A549 (cell line): ENCODE data around the gene UXS1. TPM values are rescaled to one million over a fixed set of nuclear protein-coding genes. Genes with fewer than 3 reads are reported as not detected.

Experiments used
- ATAC-seq, 2 experiments: fragments of 200-7000 bp in 1 of 2; fragments of >200 bp in 1 of 2; cut with Nextera tagmentation in 1 of 2; cut with Tn5 transposase in 1 of 2; 3 replicates each; pipeline versions ENCODE4 v1.8.0 to v1.9.1; 2018 to 2020; ENCODE audit warnings: mild to moderate bottlenecking in 1 of 2, moderate library complexity in 1 of 2
- CTCF ChIA-PET: fragments of 300-600 bp; sonication (Branson Sonifier 250); formaldehyde crosslinking; extraction: SDS; loops from one replicate; lab custom pipeline; 2021; ENCODE audit warnings: antibody characterized with exemption, inconsistent platforms; lab: Yijun Ruan, JAX
- POLR2A ChIA-PET: fragments of 350-600 bp; formaldehyde crosslinking; extraction: SDS; loops from one replicate; lab custom pipeline; 2021; ENCODE audit warnings: antibody characterized with exemption, inconsistent platforms; lab: Yijun Ruan, JAX
- DNase-seq, 2 experiments: peaks; one replicate each; pipeline versions ENCODE4 v3.0.0 to v3.0.0-alpha.2; 2011 to 2016; ENCODE audit warnings: low read depth in 1 of 2, low spot score in 1 of 2
- FAIRE-seq: peaks from 2 replicates; lab custom pipeline; 2011; peaks lifted over from hg19 to GRCh38; lab: Jason Lieb, UNC
- H3K27ac ChIP-seq, 2 experiments: fragments of >200 bp; sonication (Bioruptor Twin); formaldehyde crosslinking; 3 replicates each; pipeline ENCODE4 v1.5.1; 2016 to 2017
- H3K4me1 ChIP-seq: fragments of >200 bp; sonication (Bioruptor Twin); formaldehyde crosslinking; 3 replicates; pipeline ENCODE4 v1.6.1; 2016
- H3K4me2 ChIP-seq: fragments of >200 bp; sonication (Bioruptor Twin); formaldehyde crosslinking; 3 replicates; pipeline ENCODE4 v1.6.1; 2016
- H3K4me3 ChIP-seq: fragments of >200 bp; sonication (Bioruptor Twin); formaldehyde crosslinking; 3 replicates; pipeline ENCODE4 v1.5.1; 2016
- H3K9me3 ChIP-seq: fragments of >200 bp; sonication (Bioruptor Twin); formaldehyde crosslinking; 3 replicates; pipeline ENCODE4 v1.6.1; 2016
- BCL3 ChIP-seq: fragments of >200 bp; sonication (Bioruptor Twin); formaldehyde crosslinking; IDR thresholded peaks from 3 replicates; pipeline ENCODE4 v1.6.1; 2016
- CEBPB ChIP-seq, 2 experiments: fragments of >200 bp in 1 of 2; sonication (Bioruptor Twin) in 1 of 2; formaldehyde crosslinking in 1 of 2; IDR thresholded peaks; 2 replicates each; pipeline ENCODE4 v1.6.1; 2012 to 2016
- CHD4 ChIP-seq: fragments of 200-600 bp; sonication (generic); IDR thresholded peaks from 2 replicates; pipeline ENCODE4 v1.6.1; 2016; ENCODE audit warnings: antibody characterized with exemption, mild to moderate bottlenecking, borderline replicate concordance
- CTCF ChIP-seq: fragments of >200 bp; sonication (Bioruptor Twin); formaldehyde crosslinking; IDR thresholded peaks from 3 replicates; pipeline ENCODE4 v1.5.1; 2016
- EHF ChIP-seq: fragments of 250-450 bp; sonication (Bioruptor Pico); IDR thresholded peaks from 2 replicates; pipeline ENCODE4 v1.5.0; 2020; ENCODE audit warnings: mild to moderate bottlenecking
- EHMT2 ChIP-seq: fragments of 200-600 bp; sonication (generic); IDR thresholded peaks from 2 replicates; pipeline ENCODE4 v1.6.1; 2016; ENCODE audit warnings: antibody characterized with exemption, low read depth, mild to moderate bottlenecking, moderate library complexity
- GATA3 ChIP-seq: IDR thresholded peaks from 2 replicates; pipeline ENCODE4 v1.6.1; 2012; ENCODE audit warnings: borderline replicate concordance
- HOXB13 ChIP-seq: fragments of 250-450 bp; sonication (Bioruptor Pico); IDR thresholded peaks from 2 replicates; pipeline ENCODE4 v1.5.0; 2020; ENCODE audit warnings: low read depth, mild to moderate bottlenecking, moderate library complexity
- HOXB5 ChIP-seq: fragments of 250-450 bp; sonication (Bioruptor Pico); IDR thresholded peaks from 2 replicates; pipeline ENCODE4 v1.5.0; 2020; ENCODE audit warnings: mild to moderate bottlenecking, moderate library complexity
- KDM5A ChIP-seq: fragments of 200-600 bp; sonication (generic); IDR thresholded peaks from 2 replicates; pipeline ENCODE4 v1.6.1; 2016; ENCODE audit warnings: antibody characterized with exemption, mild to moderate bottlenecking
- MAZ ChIP-seq: fragments of 150-350 bp; IDR thresholded peaks from 2 replicates; pipeline ENCODE4 v1.6.1; 2014; ENCODE audit warnings: antibody characterized with exemption, low read depth, low read length, borderline replicate concordance
- MYC ChIP-seq: IDR thresholded peaks from 2 replicates; pipeline ENCODE4 v1.6.1; 2012; ENCODE audit warnings: mild to moderate bottlenecking, inconsistent platforms, low read length, improper control_type of control experiment, borderline replicate concordance
- NFE2L2 ChIP-seq: fragments of 150-350 bp; conservative IDR thresholded peaks from 2 replicates; pipeline ENCODE4 v1.6.1; 2014; ENCODE audit warnings: low read length
- NR3C1 ChIP-seq: fragments of >200 bp; sonication (Bioruptor Twin); formaldehyde crosslinking; IDR thresholded peaks from 3 replicates; pipeline ENCODE4 v1.6.1; 2017
- POLR2AphosphoS2 ChIP-seq: conservative IDR thresholded peaks from 2 replicates; pipeline ENCODE4 v1.6.1; 2012; ENCODE audit warnings: low read length, improper control_type of control experiment, inconsistent platforms
- RCOR1 ChIP-seq: fragments of 150-350 bp; IDR thresholded peaks from 2 replicates; pipeline ENCODE4 v1.6.1; 2014; ENCODE audit warnings: antibody characterized with exemption, low read length, low read depth
- SREBF2 ChIP-seq: fragments of 450-650 bp; IDR thresholded peaks from 2 replicates; pipeline ENCODE4 v1.6.1; 2014; ENCODE audit warnings: mild to moderate bottlenecking, moderate library complexity
- TFCP2L1 ChIP-seq: fragments of 250-450 bp; sonication (Bioruptor Pico); IDR thresholded peaks from 2 replicates; pipeline ENCODE4 v1.5.0; 2021; ENCODE audit warnings: mild to moderate bottlenecking
- TP53 ChIP-seq: fragments of 250-450 bp; sonication (Bioruptor Pico); IDR thresholded peaks from 2 replicates; pipeline ENCODE4 v1.5.0; 2021; ENCODE audit warnings: mild to moderate bottlenecking, moderate library complexity
- WGBS: methylation state at CpG from one replicate; pipeline ENCODE4 v1.1.6; 2017; ENCODE audit errors: missing lambda C conversion rate; 5-methylcytosine and 5-hydroxymethylcytosine counted together
- polyA plus RNA-seq, 4 experiments: library from polyadenylated mRNA; depleted of rRNA in 3 of 4; stranded (reverse); fragments of >200 nt; fragmentation: RNase III in 1 of 4; extraction: RNeasy Plus Mini Kit Qiagen cat#74134 plus additional on column Dnase treatment in 1 of 4; gene quantifications; 2 replicates in 3 of 4; 3 replicates in 1 of 4; pipeline ENCODE4 v1.2.3, GENCODE V29; 2011 to 2017
- TF ChIP-seq, protein P1 (sequence below): IDR thresholded peaks from 2 replicates; pipeline ENCODE4 v1.6.1; 2012
- TF ChIP-seq, protein P2 (sequence below): fragments of >200 bp; sonication (Bioruptor Twin); formaldehyde crosslinking; IDR thresholded peaks from 2 replicates; pipeline ENCODE4 v1.6.1; 2016
- TF ChIP-seq, protein P3 (sequence below): IDR thresholded peaks from 2 replicates; pipeline ENCODE4 v1.6.1; 2012

The UXS1 gene
- polyA plus RNA-seq, 2 of the 4 experiments (the other 2 are of a cell fraction), result 50.5 to 53.2 TPM

- FAIRE-seq, result no peak
- POLR2A ChIA-PET, result no interaction called here
- H3K9me3 ChIP-seq, result peaks cover 18% of the 10 kb centered on the region; the same call in 2 of the 3 replicates
- H3K4me2 ChIP-seq, result no peak overlapping the region
- no peak for DNase-seq
- H3K27ac ChIP-seq, result no peak overlapping the region
- no peaks in the 10 kb centered on the region for H3K4me1 ChIP-seq
- whole genome bisulfite sequencing, result 87% methylated on average over 10 of the region's 10 CpGs
- CTCF ChIA-PET, result no interaction called here
- no peak for ATAC-seq
- H3K4me3 ChIP-seq, result no peak overlapping the region
- no peak for TF ChIP-seq HOXB13 (CRISPR knock-in tag)
- no peak for TF ChIP-seq KDM5A
- TF ChIP-seq CEBPB (IDR thresholded peaks at IDR 0.05), result no peak
- TF ChIP-seq NR3C1, result no peak
- TF ChIP-seq NFE2L2, result no peak
- TF ChIP-seq EHMT2, result no peak
- no peak for TF ChIP-seq RCOR1
- no peak for TF ChIP-seq BCL3
- TF ChIP-seq, protein P1, sequence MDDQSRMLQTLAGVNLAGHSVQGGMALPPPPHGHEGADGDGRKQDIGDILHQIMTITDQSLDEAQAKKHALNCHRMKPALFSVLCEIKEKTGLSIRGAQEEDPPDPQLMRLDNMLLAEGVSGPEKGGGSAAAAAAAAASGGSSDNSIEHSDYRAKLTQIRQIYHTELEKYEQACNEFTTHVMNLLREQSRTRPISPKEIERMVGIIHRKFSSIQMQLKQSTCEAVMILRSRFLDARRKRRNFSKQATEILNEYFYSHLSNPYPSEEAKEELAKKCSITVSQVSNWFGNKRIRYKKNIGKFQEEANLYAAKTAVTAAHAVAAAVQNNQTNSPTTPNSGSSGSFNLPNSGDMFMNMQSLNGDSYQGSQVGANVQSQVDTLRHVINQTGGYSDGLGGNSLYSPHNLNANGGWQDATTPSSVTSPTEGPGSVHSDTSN, result no peak
- TF ChIP-seq, protein P2, sequence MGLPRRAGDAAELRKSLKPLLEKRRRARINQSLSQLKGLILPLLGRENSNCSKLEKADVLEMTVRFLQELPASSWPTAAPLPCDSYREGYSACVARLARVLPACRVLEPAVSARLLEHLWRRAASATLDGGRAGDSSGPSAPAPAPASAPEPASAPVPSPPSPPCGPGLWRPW, result no peak
- TF ChIP-seq GATA3, result no peak
- TF ChIP-seq TP53 (CRISPR knock-in tag), result no peak
Observed at GRCh38 chr2:106156305-106157296, 37.5 kb downstream of the UXS1 start.

DNA sequence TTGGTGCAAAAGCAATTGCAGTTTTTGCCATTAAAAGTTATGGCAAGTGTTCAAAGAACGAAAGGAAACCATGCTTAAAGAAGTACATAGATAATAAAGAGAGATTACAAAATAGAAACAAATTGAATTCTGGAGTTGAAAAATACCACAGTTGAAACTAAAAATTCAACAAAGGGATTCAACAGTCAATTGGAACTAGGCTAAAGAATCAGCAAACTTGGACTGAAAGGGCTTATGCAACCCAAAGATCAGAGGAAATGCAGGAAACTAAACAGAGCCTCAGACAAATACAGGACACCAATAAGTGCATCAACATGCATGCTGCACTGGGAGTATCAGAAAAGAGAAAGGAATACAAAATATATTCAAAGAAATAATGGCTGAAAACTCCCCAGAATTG lies 40.3 kb downstream of the UXS1 start:
- 85% methylated on average over 1 of the region's 1 CpG for WGBS
- Histone ChIP-seq H3K4me2 (no peak overlapping the region), H3K9me3 (peaks cover 18% of the 10 kb centered on the region; the same call in 2 of the 3 replicates), H3K27ac (no peak overlapping the region), H3K4me3 (no peak overlapping the region), H3K4me1 (no peaks in the 10 kb centered on the region)
- FAIRE-seq (no peak), DNase-seq (no peak), ATAC-seq (no peak)
- ChIA-PET POLR2A (no interaction called here), CTCF (interaction anchor here (1.3 kb wide), 1 partner anchor 10 kb away, joined by 3 read pairs; no protein-coding TSS in a partner anchor)
- TF ChIP-seq SREBF2 (no peak), HOXB13 (CRISPR knock-in tag) (no peak), POLR2AphosphoS2 (no peak), MYC (no peak), KDM5A (no peak), EHF (CRISPR knock-in tag) (no peak), GATA3 (no peak), CTCF (no peak), HOXB5 (CRISPR knock-in tag) (no peak), MAZ (no peak), TFCP2L1 (CRISPR knock-in tag) (no peak), CHD4 (no peak)
- TF ChIP-seq, protein P1, result no peak
- TF ChIP-seq, protein P2, result no peak
- TF ChIP-seq, protein P3, sequence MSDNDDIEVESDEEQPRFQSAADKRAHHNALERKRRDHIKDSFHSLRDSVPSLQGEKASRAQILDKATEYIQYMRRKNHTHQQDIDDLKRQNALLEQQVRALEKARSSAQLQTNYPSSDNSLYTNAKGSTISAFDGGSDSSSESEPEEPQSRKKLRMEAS, result no peak
